Hepatocyte (in vitro differentiated cells): ENCODE data around the gene GRID2. TPM values are rescaled to one million over a fixed set of nuclear protein-coding genes. Genes with fewer than 3 reads are reported as not detected.

Source experiments
- DNase-seq: peaks from one replicate; pipeline ENCODE4 v3.0.0-alpha.2; 2016; ENCODE audit warnings: low spot score
- H2AFZ ChIP-seq: fragments of 200-600 bp; sonication (generic); 2 replicates; pipeline ENCODE4 v1.6.0; 2016; ENCODE audit warnings: antibody characterized with exemption, mild to moderate bottlenecking
- H3K27ac ChIP-seq: fragments of 200-600 bp; sonication (generic); 2 replicates; pipeline ENCODE4 v1.5.1; 2016; ENCODE audit warnings: mild to moderate bottlenecking
- H3K27me3 ChIP-seq: fragments of 200-600 bp; sonication (generic); 2 replicates; pipeline ENCODE4 v1.6.1; 2016
- H3K36me3 ChIP-seq: fragments of 200-600 bp; sonication (generic); replicated peaks from 2 replicates; pipeline ENCODE4 v1.5.1; 2016; ENCODE audit warnings: low read depth; ENCODE audit not compliant: insufficient read depth
- H3K4me1 ChIP-seq: fragments of 200-600 bp; sonication (generic); 2 replicates; pipeline ENCODE4 v1.5.1; 2016; ENCODE audit warnings: mild to moderate bottlenecking, moderate library complexity; ENCODE audit not compliant: insufficient read depth
- H3K4me2 ChIP-seq: fragments of 200-600 bp; sonication (generic); 2 replicates; pipeline ENCODE4 v1.6.0; 2016
- H3K4me3 ChIP-seq: fragments of 200-600 bp; sonication (generic); 2 replicates; pipeline ENCODE4 v1.5.1; 2016; ENCODE audit warnings: mild to moderate bottlenecking
- H3K79me2 ChIP-seq: fragments of 200-600 bp; sonication (generic); 2 replicates; pipeline ENCODE4 v1.6.0; 2017; ENCODE audit warnings: mild to moderate bottlenecking
- H3K9me2 ChIP-seq: fragments of 200-600 bp; sonication (generic); replicated peaks from 2 replicates; pipeline ENCODE4 v1.6.0; 2017; ENCODE audit warnings: mild to moderate bottlenecking; ENCODE audit not compliant: insufficient read depth
- H3K9me3 ChIP-seq: fragments of 200-600 bp; sonication (generic); 2 replicates; pipeline ENCODE4 v1.5.1; 2016; ENCODE audit warnings: low read depth, mild to moderate bottlenecking
- H4K20me1 ChIP-seq: fragments of 200-600 bp; sonication (generic); 2 replicates; pipeline ENCODE4 v1.6.0; 2016; ENCODE audit warnings: mild to moderate bottlenecking; ENCODE audit not compliant: insufficient read depth, poor library complexity, severe bottlenecking
- CTCF ChIP-seq: fragments of 200-600 bp; sonication (generic); IDR thresholded peaks from 2 replicates; pipeline ENCODE4 v1.5.1; 2016; ENCODE audit warnings: antibody characterized with exemption, mild to moderate bottlenecking; ENCODE audit not compliant: poor library complexity
- EZH2 ChIP-seq: fragments of 200-600 bp; sonication (generic); IDR thresholded peaks from 2 replicates; pipeline ENCODE4 v1.6.1; 2016; ENCODE audit warnings: antibody characterized with exemption, mild to moderate bottlenecking, borderline replicate concordance
- EZH2phosphoT487 ChIP-seq: fragments of 200-600 bp; sonication (generic); IDR thresholded peaks from one replicate; pipeline ENCODE4 v1.6.1; 2018; ENCODE audit warnings: antibody characterized with exemption, mild to moderate bottlenecking, low read depth, moderate library complexity; ENCODE audit not compliant: unreplicated experiment, severe bottlenecking
- WGBS: methylation state at CpG from one replicate; pipeline ENCODE4 v1.1.6; 2016; ENCODE audit warnings: low lambda C conversion rate; ENCODE audit errors: missing lambda C conversion rate; 5-methylcytosine and 5-hydroxymethylcytosine counted together
- polyA plus RNA-seq: library from polyadenylated mRNA; unstranded; fragments of >200 nt; fragmentation: Nextera tagmentation; extraction: Ambion mirVana; gene quantifications from 2 replicates; pipeline ENCODE4 v1.2.1, GENCODE V29; 2016
- total RNA-seq: library from RNA; depleted of rRNA; stranded (reverse); fragments of >200 nt; gene quantifications from 2 replicates; pipeline ENCODE4 v1.2.3, GENCODE V29; 2014

Gene GRID2
- total and polyA plus RNA-seq, 2 experiments from 2014 or later, result 0.53 to 3.5 TPM

- Histone ChIP-seq H2AFZ (no peak overlapping the region), H3K4me3 (no peak overlapping the region), H3K4me2 (no peak overlapping the region), H3K36me3 (no peaks in the 10 kb centered on the region), H3K9me3 (no peaks in the 10 kb centered on the region), H3K27ac (no peak overlapping the region), H4K20me1 (no peaks in the 10 kb centered on the region), H3K9me2 (no peaks in the 10 kb centered on the region), H3K79me2 (no peaks in the 10 kb centered on the region), H3K4me1 (no peaks in the 10 kb centered on the region), H3K27me3 (no peaks in the 10 kb centered on the region)
- DNase-seq, result no peak
- WGBS, result 90% methylated on average over 2 of the region's 2 CpGs
- TF ChIP-seq EZH2phosphoT487 (no peak), EZH2 (no peak), CTCF (no peak)
These were observed 658.1 kb downstream of the GRID2 start for GRCh38 chr4:92961881-92962280.

GRCh38 chr4:92962831-92963230, 659.1 kb downstream of the GRID2 start:
- no peak overlapping the region for H2AFZ ChIP-seq
- WGBS, result 94% methylated on average over 2 of the region's 2 CpGs
- no peaks in the 10 kb centered on the region for H3K4me1 ChIP-seq
- no peaks in the 10 kb centered on the region for H3K79me2 ChIP-seq
- no peaks in the 10 kb centered on the region for H3K9me2 ChIP-seq
- no peaks in the 10 kb centered on the region for H3K9me3 ChIP-seq
- TF ChIP-seq EZH2phosphoT487 (no peak), EZH2 (no peak), CTCF (no peak)
- DNase-seq, result no peak
- H4K20me1 ChIP-seq, result no peaks in the 10 kb centered on the region
- no peak overlapping the region for H3K27ac ChIP-seq
- H3K4me3 ChIP-seq, result no peak overlapping the region
- H3K36me3 ChIP-seq, result no peaks in the 10 kb centered on the region
- H3K27me3 ChIP-seq, result no peaks in the 10 kb centered on the region
- no peak overlapping the region for H3K4me2 ChIP-seq

GRCh38 chr4:92968556-92968955, 664.8 kb downstream of the GRID2 start:
- Histone ChIP-seq H3K27ac (no peak overlapping the region), H3K4me3 (no peak overlapping the region), H4K20me1 (no peaks in the 10 kb centered on the region), H3K27me3 (no peaks in the 10 kb centered on the region), H3K4me2 (no peak overlapping the region), H3K9me2 (no peaks in the 10 kb centered on the region), H3K9me3 (no peaks in the 10 kb centered on the region), H3K79me2 (no peaks in the 10 kb centered on the region), H3K4me1 (no peaks in the 10 kb centered on the region), H3K36me3 (no peaks in the 10 kb centered on the region), H2AFZ (no peak overlapping the region)
- TF ChIP-seq CTCF (no peak), EZH2phosphoT487 (no peak), EZH2 (no peak)
- 47% methylated on average over 1 of the region's 1 CpG for WGBS
- no peak for DNase-seq

GRCh38 chr4:92968996-92969395, 665.2 kb downstream of the GRID2 start:
- TF ChIP-seq EZH2, result no peak
- TF ChIP-seq CTCF, result no peak
- TF ChIP-seq EZH2phosphoT487, result no peak
- WGBS, result 91% methylated on average over 1 of the region's 1 CpG
- H2AFZ ChIP-seq, result no peak overlapping the region
- no peaks in the 10 kb centered on the region for H3K27me3 ChIP-seq
- H3K4me2 ChIP-seq, result no peak overlapping the region
- DNase-seq, result no peak
- no peaks in the 10 kb centered on the region for H3K9me2 ChIP-seq
- H3K79me2 ChIP-seq, result no peaks in the 10 kb centered on the region
- H3K4me3 ChIP-seq, result no peak overlapping the region
- no peak overlapping the region for H3K27ac ChIP-seq
- no peaks in the 10 kb centered on the region for H3K9me3 ChIP-seq
- H3K4me1 ChIP-seq, result no peaks in the 10 kb centered on the region
- no peaks in the 10 kb centered on the region for H4K20me1 ChIP-seq
- no peaks in the 10 kb centered on the region for H3K36me3 ChIP-seq
